HepG2 (cell line): ENCODE results near the gene LRRC34. TPM values are rescaled to one million over a fixed set of nuclear protein-coding genes. Genes with fewer than 3 reads are reported as not detected.

ENCODE experiments used
- ATAC-seq: fragments of 200-7000 bp; cut with Tn5 transposase; 3 replicates; pipeline ENCODE4 v1.9.1; 2020; ENCODE audit warnings: mild to moderate bottlenecking, moderate library complexity
- BruUV-seq: library from RNA; stranded (reverse); fragments of 400-500 nt; replicated peaks from 2 replicates; lab custom pipeline; 2021; lab: Mats Ljungman, UMichigan
- CTCF ChIA-PET: fragments of 300-600 bp; formaldehyde crosslinking; extraction: SDS; loops from one replicate; lab custom pipeline; 2021; ENCODE audit warnings: low total read pairs, inconsistent platforms, low intra/inter-chr PET ratio; lab: Yijun Ruan, JAX
- POLR2A ChIA-PET: fragments of 350-600 bp; sonication (Branson Sonifier 250); formaldehyde crosslinking; loops from one replicate; lab custom pipeline; 2020; ENCODE audit warnings: antibody characterized with exemption, inconsistent platforms; lab: Yijun Ruan, JAX
- DNase-seq: peaks from one replicate; pipeline ENCODE4 v3.0.0-alpha.2; 2015; ENCODE audit warnings: low spot score
- FAIRE-seq: peaks from 3 replicates; lab custom pipeline; 2011; peaks lifted over from hg19 to GRCh38; lab: Jason Lieb, UNC
- H2AFZ ChIP-seq: one replicate; pipeline ENCODE4 v1.6.1; 2011; ENCODE audit warnings: low read length, inconsistent platforms
- H3K27ac ChIP-seq: fragments of 300-600 bp; 3 replicates; pipeline ENCODE4 v1.8.0; 2011; ENCODE audit warnings: mixed run types, mild to moderate bottlenecking, mixed read lengths, low read length, inconsistent platforms; ENCODE audit not compliant: insufficient read depth; ENCODE audit errors: extremely low read length
- H3K27me3 ChIP-seq, 2 experiments: fragments of 200-600 bp in 1 of 2; 2 replicates in 1 of 2; 3 replicates in 1 of 2; pipeline versions ENCODE4 v1.6.0 to v1.8.0; 2011; ENCODE audit warnings: low read length in 2 of 2, mild to moderate bottlenecking in 2 of 2, moderate library complexity in 2 of 2, inconsistent platforms in 1 of 2; ENCODE audit not compliant: insufficient read depth in 2 of 2, control insufficient read depth in 1 of 2
- H3K36me3 ChIP-seq, 2 experiments: fragments of 200-600 bp in 1 of 2; replicated peaks in 1 of 2; 2 replicates in 1 of 2; 3 replicates in 1 of 2; pipeline versions ENCODE4 v1.5.1 to v1.8.0; 2011; ENCODE audit warnings: low read length in 2 of 2, inconsistent platforms in 1 of 2; ENCODE audit not compliant: insufficient read depth in 2 of 2, control insufficient read depth in 1 of 2
- H3K4me1 ChIP-seq: 2 replicates; pipeline ENCODE4 v1.5.1; 2012; ENCODE audit warnings: low read length, inconsistent platforms; ENCODE audit not compliant: insufficient read depth
- H3K4me2 ChIP-seq: 2 replicates; pipeline ENCODE4 v1.6.0; 2011; ENCODE audit warnings: low read depth, low read length, inconsistent platforms
- H3K4me3 ChIP-seq, 3 experiments: fragments of 200-600 bp in 1 of 3; sonication (generic), shearing (Covaris generic) in 1 of 3; replicated peaks in 1 of 3; 2 replicates each; pipeline ENCODE4 v1.5.1; 2011 to 2016; ENCODE audit warnings: low read length in 3 of 3, inconsistent platforms in 2 of 3, low read depth in 2 of 3, mild to moderate bottlenecking in 2 of 3, control low read depth in 1 of 3, mixed read lengths in 1 of 3; ENCODE audit not compliant: insufficient read depth in 1 of 3
- H3K79me2 ChIP-seq: one replicate; pipeline ENCODE4 v1.6.1; 2011; ENCODE audit warnings: low read length, inconsistent platforms; ENCODE audit not compliant: insufficient read depth
- H3K9ac ChIP-seq: 2 replicates; pipeline ENCODE4 v1.6.0; 2011; ENCODE audit warnings: mild to moderate bottlenecking, low read depth, low read length, inconsistent platforms; ENCODE audit not compliant: insufficient read depth
- H3K9me3 ChIP-seq: 2 replicates; pipeline ENCODE4 v1.5.1; 2012; ENCODE audit warnings: mild to moderate bottlenecking, low read length
- H4K20me1 ChIP-seq: 2 replicates; pipeline ENCODE4 v1.6.0; 2011; ENCODE audit warnings: inconsistent platforms, mild to moderate bottlenecking, low read length, moderate library complexity; ENCODE audit not compliant: insufficient read depth
- HES4 ChIP-seq: sonication (generic); formaldehyde crosslinking; IDR thresholded peaks from 2 replicates; pipeline ENCODE4 v1.9.0; 2021; ENCODE audit warnings: mild to moderate bottlenecking, missing genetic modification reagents, borderline replicate concordance
- HHEX ChIP-seq: IDR thresholded peaks from 2 replicates; pipeline ENCODE4 v1.6.1; 2016; ENCODE audit warnings: control low read depth
- HNRNPK ChIP-seq: fragments of 200-400 bp; formaldehyde crosslinking; IDR thresholded peaks from 2 replicates; pipeline ENCODE4 v1.6.1; 2018; ENCODE audit warnings: low read length, low read depth, moderate library complexity, mild to moderate bottlenecking; ENCODE audit not compliant: poor library complexity, severe bottlenecking
- KAT2B ChIP-seq: fragments of 150-350 bp; IDR thresholded peaks from 2 replicates; pipeline ENCODE4 v1.6.1; 2014; ENCODE audit warnings: low read depth, low read length, borderline replicate concordance
- MIER2 ChIP-seq: IDR thresholded peaks from 2 replicates; pipeline ENCODE4 v1.6.1; 2016; ENCODE audit warnings: missing biosample characterization, missing genetic modification reagents
- SIN3B ChIP-seq: fragments of 150-350 bp; IDR thresholded peaks from 2 replicates; pipeline ENCODE4 v1.6.1; 2014; ENCODE audit warnings: low read length
- TARDBP ChIP-seq: sonication (generic); formaldehyde crosslinking; IDR thresholded peaks from 2 replicates; pipeline ENCODE4 v1.8.0; 2022; ENCODE audit warnings: mild to moderate bottlenecking, missing genetic modification reagents
- ZBTB1 ChIP-seq: sonication (generic); formaldehyde crosslinking; IDR thresholded peaks from 2 replicates; pipeline ENCODE4 v1.4.0; 2020; ENCODE audit warnings: missing genetic modification reagents, borderline replicate concordance
- ZNF180 ChIP-seq: sonication (generic); formaldehyde crosslinking; IDR thresholded peaks from 2 replicates; pipeline ENCODE4 v1.4.0; 2020; ENCODE audit warnings: low read depth, missing genetic modification reagents, borderline replicate concordance
- ZNF430 ChIP-seq: sonication (generic); formaldehyde crosslinking; IDR thresholded peaks from 2 replicates; pipeline ENCODE4 v1.9.0; 2021; ENCODE audit warnings: mild to moderate bottlenecking, missing genetic modification reagents
- ZNF550 ChIP-seq: sonication (generic); formaldehyde crosslinking; IDR thresholded peaks from 2 replicates; pipeline ENCODE4 v1.4.0; 2020; ENCODE audit warnings: mild to moderate bottlenecking, missing genetic modification reagents, borderline replicate concordance
- WGBS: methylation state at CpG from one replicate; pipeline ENCODE4 v1.1.6; 2017; ENCODE audit warnings: low lambda C conversion rate; 5-methylcytosine and 5-hydroxymethylcytosine counted together
- in situ Hi-C: cut with HindIII; loops from 2 replicates; pipeline ENCODE4 v1.10.0; 2017; ENCODE audit warnings: low pct_unique_long_range_greater_than_20kb; ENCODE audit not compliant: extremely low pct_ligation_motif_present
- intact Hi-C: fragments of 100-400 bp; cut with micrococcal nuclease; formaldehyde crosslinking; loops from one replicate; pipeline ENCODE4 v1.10.0; 2022; ENCODE audit not compliant: unreplicated experiment
- polyA plus RNA-seq, 8 experiments: library from polyadenylated mRNA; depleted of rRNA in 3 of 8; stranded (reverse) in 7 of 8; unstranded in 1 of 8; fragments of >200 nt; fragmentation: Illumina TruSeq in 4 of 8; extraction: Trizol in 4 of 8; gene quantifications; 2 replicates each; pipeline versions ENCODE4 v1.2.1 to v1.2.3, GENCODE V29; 2011 to 2016; ENCODE audit warnings: low read depth in 4 of 8, missing spikeins in 1 of 8, mixed read lengths in 1 of 8; ENCODE audit not compliant: insufficient read depth in 1 of 8
- total RNA-seq, 5 experiments: library from RNA; depleted of rRNA; stranded (reverse); fragments of >200 nt; fragmentation: Illumina TruSeq; extraction: Trizol; gene quantifications; 2 replicates each; pipeline ENCODE4 v1.2.3, GENCODE V29; 2016; ENCODE audit warnings: low read depth in 1 of 5
- TF ChIP-seq, protein P1 (sequence below): sonication (generic); formaldehyde crosslinking; conservative IDR thresholded peaks from 2 replicates; pipeline ENCODE4 v1.8.0; 2022; ENCODE audit warnings: low read depth, missing genetic modification reagents
- TF ChIP-seq, protein P2 (sequence below): sonication (generic); formaldehyde crosslinking; IDR thresholded peaks from 2 replicates; pipeline ENCODE4 v1.8.1; 2023; ENCODE audit warnings: mild to moderate bottlenecking, missing genetic modification reagents, borderline replicate concordance

The LRRC34 gene
- total and polyA plus RNA-seq, 2 of the 13 experiments (the other 11 are each of a cell fraction or from before 2014, with no cell fraction given), result not detected

- FAIRE-seq, result no peak
- ATAC-seq, result no peak
- POLR2A ChIA-PET, result no interaction called here
These were observed 31.4 kb downstream of the LRRC34 start for GRCh38 chr3:169781209-169781855.

DNA sequence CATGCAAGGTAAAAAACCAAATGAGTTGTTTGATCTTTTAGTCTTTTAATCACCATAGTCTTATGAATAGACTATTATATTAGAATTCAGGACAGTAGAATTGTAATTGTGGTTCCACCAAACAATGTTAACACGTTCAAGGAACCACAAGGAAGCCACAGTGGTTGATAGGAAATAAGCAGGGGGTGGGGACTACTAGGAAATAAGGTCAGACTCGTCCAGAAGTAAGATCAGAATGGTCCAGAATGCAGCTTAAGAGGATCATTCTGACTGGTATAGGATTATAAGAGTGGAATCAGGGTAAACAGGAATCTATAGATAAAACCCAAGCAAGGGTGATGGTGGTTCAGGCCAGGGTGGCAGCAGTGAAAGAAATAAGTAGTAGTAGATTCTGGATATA lies 32.0 kb downstream of the LRRC34 start:
- intact Hi-C loops, result no loop called here
- Histone ChIP-seq H3K4me1 (peaks cover 3% of the 10 kb centered on the region; the same call in 1 of the 2 replicates), H3K9ac (no peak overlapping the region), H3K27ac (no peak overlapping the region), H3K27me3 (no peaks in the 10 kb centered on the region), H3K79me2 (peaks cover 6% of the 10 kb centered on the region), H3K36me3 (peaks cover 11 to 58% of the 10 kb centered on the region in 2 experiments), H3K9me3 (no peaks in the 10 kb centered on the region), H2AFZ (no peak overlapping the region), H3K4me2 (no peak overlapping the region), H4K20me1 (no peaks in the 10 kb centered on the region), H3K4me3 (no peak overlapping the region)
- in situ Hi-C loops, result no loop called here
- DNase-seq (no peak), FAIRE-seq (no peak), ATAC-seq (no peak)
- POLR2A ChIA-PET, result no interaction called here
- TF ChIP-seq KAT2B (no peak), ZNF430 (no peak), ZNF180 (no peak), TARDBP (CRISPR knock-in tag) (no peak)
- WGBS, result 88% methylated on average over 2 of the region's 2 CpGs
- CTCF ChIA-PET, result no interaction called here
- BruUV-seq, result no TSS peak

More at GRCh38 chr3:169781209-169781855, 31.4 kb downstream of the LRRC34 start:
- 91% methylated on average over 4 of the region's 4 CpGs for WGBS
- Histone ChIP-seq H3K4me3 (no peak overlapping the region), H3K9ac (no peak overlapping the region), H3K36me3 (peaks cover 11 to 62% of the 10 kb centered on the region in 2 experiments), H2AFZ (no peak overlapping the region), H3K9me3 (no peaks in the 10 kb centered on the region), H3K4me1 (no peaks in the 10 kb centered on the region), H3K79me2 (peaks cover 1% of the 10 kb centered on the region), H3K27me3 (no peaks in the 10 kb centered on the region), H3K27ac (no peak overlapping the region), H4K20me1 (no peaks in the 10 kb centered on the region), H3K4me2 (no peak overlapping the region)
- CTCF ChIA-PET, result no interaction called here
- intact Hi-C loops, result no loop called here
- no TSS peak for BruUV-seq
- DNase-seq, result no peak
- TF ChIP-seq SIN3B (no peak), HES4 (CRISPR knock-in tag) (no peak), MIER2 (no peak), ZBTB1 (CRISPR knock-in tag) (no peak), ZNF550 (CRISPR knock-in tag) (no peak), HNRNPK (no peak), HHEX (no peak)
- TF ChIP-seq, protein P1, sequence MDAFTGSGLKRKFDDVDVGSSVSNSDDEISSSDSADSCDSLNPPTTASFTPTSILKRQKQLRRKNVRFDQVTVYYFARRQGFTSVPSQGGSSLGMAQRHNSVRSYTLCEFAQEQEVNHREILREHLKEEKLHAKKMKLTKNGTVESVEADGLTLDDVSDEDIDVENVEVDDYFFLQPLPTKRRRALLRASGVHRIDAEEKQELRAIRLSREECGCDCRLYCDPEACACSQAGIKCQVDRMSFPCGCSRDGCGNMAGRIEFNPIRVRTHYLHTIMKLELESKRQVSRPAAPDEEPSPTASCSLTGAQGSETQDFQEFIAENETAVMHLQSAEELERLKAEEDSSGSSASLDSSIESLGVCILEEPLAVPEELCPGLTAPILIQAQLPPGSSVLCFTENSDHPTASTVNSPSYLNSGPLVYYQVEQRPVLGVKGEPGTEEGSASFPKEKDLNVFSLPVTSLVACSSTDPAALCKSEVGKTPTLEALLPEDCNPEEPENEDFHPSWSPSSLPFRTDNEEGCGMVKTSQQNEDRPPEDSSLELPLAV, result no peak
- TF ChIP-seq, protein P2, sequence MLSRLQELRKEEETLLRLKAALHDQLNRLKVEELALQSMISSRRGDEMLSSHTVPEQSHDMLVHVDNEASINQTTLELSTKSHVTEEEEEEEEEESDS (CRISPR knock-in tag), result no peak
- in situ Hi-C loops, result no loop called here
